Stimulated activated naive CD4-positive, alpha-beta T cell (primary cell): ENCODE data around the gene PRKAR2B.
A peak's percentile ranks its signal among the peaks of the same experiment; 100 is the strongest.
"Not testable (repeated sequence)": the region's sequence is repeated elsewhere in the genome, so short reads cannot be mapped to it uniquely, and the experiment has no call there.

Experiments used
- DNase-seq, 6 experiments: peaks; one replicate each; lab custom pipeline; 2025; lab: John Stamatoyannopoulos, UW

PRKAR2B gene

GRCh38 chr7:107119376-107120105 lies 75.0 kb downstream of the PRKAR2B start:
- DNase-seq: no peak

- no peak for DNase-seq
Observed at GRCh38 chr7:107122486-107122911, 78.0 kb downstream of the PRKAR2B start.

- DNase-seq: no peak
Observed at GRCh38 chr7:107123392-107123791, 78.9 kb downstream of the PRKAR2B start.

- DNase-seq: no peak
Observed at GRCh38 chr7:107125475-107125874, 81.0 kb downstream of the PRKAR2B start.

GRCh38 chr7:107128217-107128616 lies 83.7 kb downstream of the PRKAR2B start:
- no peak for DNase-seq

- no peak for DNase-seq
Observed at GRCh38 chr7:107128748-107129147, 84.2 kb downstream of the PRKAR2B start.

- DNase-seq: no peak
Observed at GRCh38 chr7:107130487-107131220, 86.1 kb downstream of the PRKAR2B start.

GRCh38 chr7:107133396-107133795 lies 88.9 kb downstream of the PRKAR2B start:
- DNase-seq: no peak

GRCh38 chr7:107138696-107139420 lies 94.4 kb downstream of the PRKAR2B start:
- no peak for DNase-seq

- not testable (repeated sequence) for DNase-seq
Observed at GRCh38 chr7:107143875-107144274, 99.4 kb downstream of the PRKAR2B start.

- no peak for DNase-seq
Observed at GRCh38 chr7:107145067-107145838, 100.7 kb downstream of the PRKAR2B start.

GRCh38 chr7:107147464-107148393 lies 103.2 kb downstream of the PRKAR2B start:
- DNase-seq: peak in 4 of 6 experiments; percentile 9 to 41 (median 28)

GRCh38 chr7:107148721-107149120 lies 104.2 kb downstream of the PRKAR2B start:
- no peak for DNase-seq

- DNase-seq: no peak
Observed at GRCh38 chr7:107149863-107150262, 105.4 kb downstream of the PRKAR2B start.

GRCh38 chr7:107150375-107151073 lies 106.0 kb downstream of the PRKAR2B start:
- peak; percentile 45 to 82 (median 70) for DNase-seq

- no peak for DNase-seq
Observed at GRCh38 chr7:107151538-107151937, 107.0 kb downstream of the PRKAR2B start.

- DNase-seq: no peak
Observed at GRCh38 chr7:107152011-107152410, 107.5 kb downstream of the PRKAR2B start.

- no peak for DNase-seq
Observed at GRCh38 chr7:107154826-107155225, 110.3 kb downstream of the PRKAR2B start.

GRCh38 chr7:107155726-107156125 lies 111.2 kb downstream of the PRKAR2B start:
- not testable (repeated sequence) for DNase-seq

- DNase-seq: no peak
Observed at GRCh38 chr7:107157091-107157490, 112.6 kb downstream of the PRKAR2B start.
